Smooth muscle cell (in vitro differentiated cells): ENCODE measurements around the gene CRYGA. TPM values are rescaled to one million over a fixed set of nuclear protein-coding genes. Genes with fewer than 3 reads are reported as not detected.

Experiments
- DNase-seq: peaks from one replicate; lab custom pipeline; 2025; ENCODE audit not compliant: unreplicated experiment; lab: John Stamatoyannopoulos, UW
- H2AFZ ChIP-seq: fragments of 200-600 bp; sonication (generic); 2 replicates; pipeline ENCODE4 v1.6.0; 2016; ENCODE audit warnings: antibody characterized with exemption, low read depth, mild to moderate bottlenecking
- H3F3A ChIP-seq: fragments of 200-600 bp; sonication (generic); 2 replicates; pipeline ENCODE4 v1.6.0; 2017; ENCODE audit warnings: antibody characterized with exemption, low read depth
- H3K27ac ChIP-seq: fragments of 200-600 bp; sonication (generic); 2 replicates; pipeline ENCODE4 v1.5.1; 2016; ENCODE audit warnings: low read depth, mild to moderate bottlenecking
- H3K27me3 ChIP-seq: fragments of 200-600 bp; sonication (generic); 2 replicates; pipeline ENCODE4 v1.6.1; 2016; ENCODE audit warnings: low read depth, mild to moderate bottlenecking
- H3K36me3 ChIP-seq: fragments of 200-600 bp; sonication (generic); 2 replicates; pipeline ENCODE4 v1.5.1; 2016; ENCODE audit warnings: low read depth
- H3K4me1 ChIP-seq: fragments of 200-600 bp; sonication (generic); 2 replicates; pipeline ENCODE4 v1.5.1; 2016; ENCODE audit warnings: low read depth
- H3K4me2 ChIP-seq: fragments of 200-600 bp; sonication (generic); 2 replicates; pipeline ENCODE4 v1.6.0; 2016; ENCODE audit warnings: mild to moderate bottlenecking
- H3K4me3 ChIP-seq: fragments of 200-600 bp; sonication (generic); 2 replicates; pipeline ENCODE4 v1.5.1; 2016; ENCODE audit warnings: mild to moderate bottlenecking
- H3K79me2 ChIP-seq: fragments of 200-600 bp; sonication (generic); 2 replicates; pipeline ENCODE4 v1.6.0; 2016; ENCODE audit warnings: low read depth, mild to moderate bottlenecking
- H3K9ac ChIP-seq: fragments of 200-600 bp; sonication (generic); 2 replicates; pipeline ENCODE4 v1.6.0; 2016; ENCODE audit warnings: low read depth
- H3K9me3 ChIP-seq: fragments of 200-600 bp; sonication (generic); replicated peaks from 2 replicates; pipeline ENCODE4 v1.5.1; 2016; ENCODE audit warnings: low read depth
- H4K20me1 ChIP-seq: fragments of 200-600 bp; sonication (generic); 2 replicates; pipeline ENCODE4 v1.6.0; 2016; ENCODE audit warnings: low read depth
- CTCF ChIP-seq: fragments of 200-600 bp; sonication (generic); IDR thresholded peaks from 2 replicates; pipeline ENCODE4 v1.5.1; 2017; ENCODE audit warnings: borderline replicate concordance, mild to moderate bottlenecking, antibody characterized with exemption; ENCODE audit not compliant: insufficient read depth, poor library complexity, severe bottlenecking
- WGBS: methylation state at CpG from one replicate; pipeline ENCODE4 v1.1.7; 2016; ENCODE audit warnings: low lambda C conversion rate; 5-methylcytosine and 5-hydroxymethylcytosine counted together
- polyA plus RNA-seq: library from polyadenylated mRNA; unstranded; fragments of >200 nt; fragmentation: Nextera tagmentation; extraction: Ambion mirVana; gene quantifications from 2 replicates; pipeline ENCODE4 v1.2.1, GENCODE V29; 2016
- total RNA-seq: library from RNA; depleted of rRNA; stranded (reverse); fragments of >200 nt; gene quantifications from 2 replicates; pipeline ENCODE4 v1.2.3, GENCODE V29; 2014

Gene CRYGA
- total and polyA plus RNA-seq, 2 experiments from 2014 or later = not detected

- H2AFZ ChIP-seq = no peak overlapping the region
- no peaks in the 10 kb centered on the region for H3F3A ChIP-seq
- peaks cover 4% of the 10 kb centered on the region for H3K4me1 ChIP-seq
- no peaks in the 10 kb centered on the region for H4K20me1 ChIP-seq
- 91% methylated on average over 4 of the region's 4 CpGs for WGBS
- no peak for TF ChIP-seq CTCF
- H3K9me3 ChIP-seq = no peaks in the 10 kb centered on the region
- H3K4me3 ChIP-seq = no peak overlapping the region
- H3K27ac ChIP-seq = no peak overlapping the region
- no peaks in the 10 kb centered on the region for H3K36me3 ChIP-seq
- no peaks in the 10 kb centered on the region for H3K27me3 ChIP-seq
- no peak for DNase-seq
- H3K79me2 ChIP-seq = no peaks in the 10 kb centered on the region
- H3K4me2 ChIP-seq = no peak overlapping the region
- no peak overlapping the region for H3K9ac ChIP-seq
Observed at GRCh38 chr2:208172125-208172524, 8.7 kb upstream of the CRYGA start.

GRCh38 chr2:208164951-208165755 is 1.8 kb upstream of the CRYGA start:
- H3K4me1 ChIP-seq = no peaks in the 10 kb centered on the region
- WGBS = 92% methylated on average over 2 of the region's 2 CpGs
- no peaks in the 10 kb centered on the region for H3K79me2 ChIP-seq
- no peaks in the 10 kb centered on the region for H4K20me1 ChIP-seq
- no peak overlapping the region for H3K4me3 ChIP-seq
- H3K27me3 ChIP-seq = peaks cover 4% of the 10 kb centered on the region
- no peak for TF ChIP-seq CTCF
- H3F3A ChIP-seq = no peaks in the 10 kb centered on the region
- no peak overlapping the region for H3K9ac ChIP-seq
- H2AFZ ChIP-seq = no peak overlapping the region
- no peaks in the 10 kb centered on the region for H3K36me3 ChIP-seq
- no peak overlapping the region for H3K4me2 ChIP-seq
- no peak for DNase-seq
- H3K27ac ChIP-seq = no peak overlapping the region
- no peaks in the 10 kb centered on the region for H3K9me3 ChIP-seq

GRCh38 chr2:208156439-208156838 is 7.0 kb downstream of the CRYGA start:
- Histone ChIP-seq H4K20me1 (no peaks in the 10 kb centered on the region), H3K4me2 (no peak overlapping the region), H3K27ac (no peak overlapping the region), H3K4me1 (no peaks in the 10 kb centered on the region), H2AFZ (no peak overlapping the region), H3K9me3 (no peaks in the 10 kb centered on the region), H3K27me3 (no peaks in the 10 kb centered on the region), H3K79me2 (no peaks in the 10 kb centered on the region), H3K36me3 (no peaks in the 10 kb centered on the region), H3K9ac (no peak overlapping the region), H3F3A (no peaks in the 10 kb centered on the region), H3K4me3 (no peak overlapping the region)
- WGBS = 74% methylated on average over 2 of the region's 2 CpGs
- no peak for TF ChIP-seq CTCF
- no peak for DNase-seq

- no peak overlapping the region for H3K4me2 ChIP-seq
- no peaks in the 10 kb centered on the region for H4K20me1 ChIP-seq
- H3K4me1 ChIP-seq = no peaks in the 10 kb centered on the region
- no peaks in the 10 kb centered on the region for H3K79me2 ChIP-seq
- H3K9ac ChIP-seq = no peak overlapping the region
- no peak overlapping the region for H2AFZ ChIP-seq
- no peak overlapping the region for H3K27ac ChIP-seq
- no peaks in the 10 kb centered on the region for H3F3A ChIP-seq
- H3K4me3 ChIP-seq = no peak overlapping the region
- H3K27me3 ChIP-seq = no peaks in the 10 kb centered on the region
- no peaks in the 10 kb centered on the region for H3K9me3 ChIP-seq
- H3K36me3 ChIP-seq = no peaks in the 10 kb centered on the region
- TF ChIP-seq CTCF = no peak
- no peak for DNase-seq
Observed at GRCh38 chr2:208153156-208153555, 10.2 kb downstream of the CRYGA start.
